Stomach smooth muscle (tissue), 2 donors: ENCODE measurements around the gene LGALS9.

Source experiments
- H3K27ac ChIP-seq: one replicate; pipeline ENCODE4 v1.7.0; 2013; ENCODE audit warnings: mild to moderate bottlenecking, low read length, inconsistent platforms
- H3K27me3 ChIP-seq, 2 donors: one replicate each; pipeline ENCODE4 v1.7.0; 2013; ENCODE audit warnings: low read length in 2 of 2; ENCODE audit not compliant: insufficient read depth in 2 of 2, control insufficient read depth in 1 of 2
- H3K36me3 ChIP-seq, 2 donors: one replicate each; pipeline ENCODE4 v1.7.0; 2013; ENCODE audit warnings: low read length in 2 of 2; ENCODE audit not compliant: control insufficient read depth in 2 of 2, insufficient read depth in 2 of 2
- H3K4me1 ChIP-seq: one replicate; pipeline ENCODE4 v1.7.0; 2013; ENCODE audit warnings: low read length; ENCODE audit not compliant: control insufficient read depth, insufficient read depth
- H3K4me3 ChIP-seq, 2 donors: one replicate each; pipeline ENCODE4 v1.7.0; 2013; ENCODE audit warnings: low read length in 2 of 2
- H3K9ac ChIP-seq, 2 donors: one replicate each; pipeline ENCODE4 v1.7.0; 2013; ENCODE audit warnings: low read length in 2 of 2, mild to moderate bottlenecking in 1 of 2
- H3K9me3 ChIP-seq, 2 donors: one replicate each; pipeline ENCODE4 v1.7.0; 2013; ENCODE audit warnings: low read length in 2 of 2; ENCODE audit not compliant: control insufficient read depth in 2 of 2
- donor health status: healthy.
- donor health status: Pancreatic carcinoma.

The LGALS9 gene

DNA sequence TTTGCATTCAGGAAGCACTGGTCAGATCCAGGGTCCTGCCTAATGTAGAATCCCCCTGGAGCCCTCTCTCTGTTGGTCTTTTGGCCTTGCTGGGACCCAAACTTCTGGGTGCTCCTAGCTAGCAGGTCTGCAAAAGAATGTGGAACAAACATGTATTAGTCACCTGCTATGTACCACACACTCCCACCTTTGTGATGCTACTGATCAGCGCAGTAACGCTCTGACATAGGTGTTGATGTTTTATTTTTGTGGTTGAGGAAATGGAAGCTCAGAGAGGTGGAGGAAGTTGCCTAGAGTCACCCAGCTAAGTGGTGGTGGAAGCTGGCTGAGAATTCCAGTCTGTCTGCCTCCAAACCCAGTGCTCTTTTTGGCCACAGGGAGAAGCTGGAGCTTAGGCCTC is 35.8 kb upstream of the LGALS9 start:
- no peak overlapping the region for H3K9ac ChIP-seq
- H3K9me3 ChIP-seq = no peaks in the 10 kb centered on the region
- H3K36me3 ChIP-seq = peaks cover 10 to 12% of the 10 kb centered on the region in 2 donors
- no peak overlapping the region for H3K4me3 ChIP-seq
- no peaks in the 10 kb centered on the region for H3K4me1 ChIP-seq
- no peaks in the 10 kb centered on the region for H3K27me3 ChIP-seq
- H3K27ac ChIP-seq = no peak overlapping the region

DNA sequence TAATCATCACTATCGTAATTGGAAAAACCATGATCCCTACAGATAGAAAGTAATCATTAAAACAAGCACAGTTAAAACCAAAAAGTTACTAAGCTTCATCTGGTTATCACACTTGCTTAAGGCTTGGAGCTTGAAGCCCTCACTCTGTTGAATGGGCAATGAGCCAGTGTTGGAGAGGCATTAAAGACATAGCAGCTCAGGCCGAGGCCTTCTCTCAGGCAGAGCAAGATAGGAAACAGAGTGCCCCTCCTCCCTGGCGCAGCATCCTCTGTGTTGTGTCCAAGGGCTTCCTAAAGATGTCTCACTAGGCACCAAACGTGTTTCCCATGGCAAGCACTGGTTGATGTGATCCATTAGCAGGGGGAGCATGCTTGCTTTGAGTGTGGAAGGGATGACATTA is 34.9 kb upstream of the LGALS9 start:
- Histone ChIP-seq H3K36me3 (peaks cover 10 to 16% of the 10 kb centered on the region in 2 donors), H3K27ac (no peak overlapping the region), H3K9ac (no peak overlapping the region)

DNA sequence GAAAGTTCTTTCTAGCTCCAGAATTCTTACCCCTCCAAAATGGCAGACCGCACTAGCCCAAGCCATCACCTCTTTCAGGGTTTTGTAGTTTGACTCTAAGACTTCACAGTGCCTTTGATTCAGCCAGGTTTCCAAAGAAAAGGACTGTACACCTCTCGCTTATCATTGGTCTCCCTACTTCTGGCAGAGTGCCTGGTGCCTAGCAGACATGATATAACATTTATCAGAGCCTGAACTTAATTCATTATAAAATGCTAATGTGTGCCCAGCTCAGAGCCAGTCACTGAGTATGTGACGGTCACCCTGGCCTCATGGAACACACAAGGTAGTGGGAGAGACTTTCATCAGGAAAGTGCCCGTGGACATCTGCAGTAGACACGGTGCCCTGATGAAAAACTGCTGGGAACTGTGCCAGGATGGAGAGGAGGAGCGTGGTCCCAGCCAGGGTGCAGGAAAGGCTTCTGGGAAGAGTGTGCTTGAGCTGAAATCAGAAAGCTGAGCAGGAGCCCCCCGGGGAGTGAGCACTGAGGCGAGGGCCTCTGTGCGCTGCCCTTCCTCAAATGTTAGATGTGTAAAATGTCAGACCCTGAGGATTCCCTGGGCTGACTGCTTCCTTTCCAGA is 34.3 kb upstream of the LGALS9 start:
- no peaks in the 10 kb centered on the region for H3K27me3 ChIP-seq
- no peak overlapping the region for H3K9ac ChIP-seq
- H3K36me3 ChIP-seq = peaks cover 10 to 16% of the 10 kb centered on the region in 2 donors
- H3K9me3 ChIP-seq = no peaks in the 10 kb centered on the region
- no peak overlapping the region for H3K4me3 ChIP-seq
- H3K4me1 ChIP-seq = peaks cover 5% of the 10 kb centered on the region
- H3K27ac ChIP-seq = no peak overlapping the region

More for the DNA sequence above, 34.9 kb upstream of the LGALS9 start:
- Histone ChIP-seq H3K27me3 (no peaks in the 10 kb centered on the region), H3K9me3 (no peaks in the 10 kb centered on the region), H3K4me3 (no peak overlapping the region), H3K4me1 (no peaks in the 10 kb centered on the region)

DNA sequence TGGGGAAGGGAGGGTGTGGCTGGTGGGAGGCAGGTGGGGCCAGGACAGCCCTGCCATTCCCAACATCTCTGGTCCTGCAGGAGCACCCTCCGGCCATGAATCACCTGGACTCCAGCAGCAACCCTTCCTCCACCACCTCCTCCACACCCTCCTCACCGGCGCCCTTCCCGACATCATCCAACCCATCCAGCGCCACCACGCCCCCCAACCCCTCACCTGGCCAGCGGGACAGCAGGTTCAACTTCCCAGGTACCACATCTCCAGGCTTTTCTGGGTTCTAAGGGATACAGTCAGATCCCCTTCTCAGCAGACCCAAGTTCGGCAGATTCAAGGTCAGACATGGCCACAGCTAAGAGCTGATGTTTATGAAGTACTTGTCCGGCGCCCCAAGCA is 33.8 kb upstream of the LGALS9 start:
- Histone ChIP-seq H3K27me3 (no peaks in the 10 kb centered on the region), H3K36me3 (peaks cover 10 to 16% of the 10 kb centered on the region in 2 donors), H3K4me3 (no peak overlapping the region), H3K27ac (no peak overlapping the region), H3K4me1 (peaks cover 5% of the 10 kb centered on the region), H3K9me3 (no peaks in the 10 kb centered on the region), H3K9ac (no peak overlapping the region)

DNA sequence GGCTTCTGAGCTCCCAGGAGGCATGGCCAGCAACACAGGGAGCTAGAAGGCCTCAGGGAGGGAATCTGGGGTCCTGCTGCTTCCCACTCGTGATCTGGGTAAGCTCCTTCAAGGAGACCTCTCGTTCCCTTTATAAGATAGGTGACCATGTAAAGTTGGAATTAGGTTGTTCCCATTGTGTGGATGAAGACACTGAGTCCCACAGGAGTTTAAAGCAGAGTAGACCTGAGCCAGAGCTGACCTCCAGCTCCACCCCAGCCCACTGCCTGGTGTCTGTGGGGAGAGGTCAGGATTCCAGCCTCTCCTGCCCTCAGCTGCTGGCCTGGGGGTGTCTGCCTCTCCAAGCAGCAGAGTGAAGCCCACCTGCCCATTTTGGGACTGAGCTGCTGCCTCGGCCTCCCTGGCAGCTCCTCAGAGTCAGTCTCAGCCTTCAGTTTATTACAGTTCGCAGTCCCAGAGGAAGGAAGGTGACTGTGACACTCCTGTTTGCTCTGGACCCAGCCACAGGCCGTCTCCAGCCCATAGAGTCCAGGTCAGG is 33.1 kb upstream of the LGALS9 start:
- no peak overlapping the region for H3K4me3 ChIP-seq
- no peak overlapping the region for H3K27ac ChIP-seq
- peaks cover 9 to 12% of the 10 kb centered on the region in 2 donors for H3K36me3 ChIP-seq
- no peaks in the 10 kb centered on the region for H3K9me3 ChIP-seq
- H3K27me3 ChIP-seq = no peaks in the 10 kb centered on the region
- peaks cover 5% of the 10 kb centered on the region for H3K4me1 ChIP-seq
- no peak overlapping the region for H3K9ac ChIP-seq

DNA sequence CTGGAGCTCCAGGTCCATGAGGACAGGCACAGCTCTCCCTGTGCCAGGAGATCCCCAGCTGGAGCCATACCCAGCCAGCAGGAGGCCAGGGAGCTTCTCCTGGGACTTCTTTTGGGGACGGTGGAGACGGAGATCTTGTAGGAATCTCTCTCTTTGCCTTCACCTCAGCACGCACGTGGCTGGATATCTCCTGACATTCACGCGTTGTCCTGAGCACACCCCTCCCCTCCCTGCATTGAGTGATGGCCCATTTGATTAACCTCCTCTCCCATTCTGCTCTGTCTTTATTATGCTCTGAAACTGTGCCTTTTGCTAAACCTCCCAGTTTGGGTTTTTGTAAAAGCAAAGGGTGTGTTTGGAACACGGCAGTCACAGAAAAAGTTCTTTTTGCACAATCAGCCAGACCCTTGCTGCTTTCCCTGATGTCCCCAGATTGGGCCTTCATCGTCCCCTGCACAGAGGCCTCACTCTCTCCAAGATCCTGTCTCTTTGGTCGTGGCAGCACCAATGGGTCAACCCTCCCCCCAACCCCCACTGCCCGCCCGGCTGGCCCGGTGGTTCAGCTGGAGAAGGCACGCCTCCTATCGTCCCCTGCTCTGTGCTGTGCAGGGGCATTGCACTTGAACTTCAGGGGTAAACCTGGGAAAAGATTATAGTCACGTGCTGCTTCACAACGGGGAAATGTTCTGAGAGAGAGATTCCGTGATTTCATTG is 32.5 kb upstream of the LGALS9 start:
- peaks cover 7 to 12% of the 10 kb centered on the region in 2 donors for H3K36me3 ChIP-seq
- no peak overlapping the region for H3K4me3 ChIP-seq
- no peak overlapping the region for H3K9ac ChIP-seq
- no peaks in the 10 kb centered on the region for H3K27me3 ChIP-seq
- H3K4me1 ChIP-seq = peaks cover 5% of the 10 kb centered on the region
- H3K27ac ChIP-seq = no peak overlapping the region
- H3K9me3 ChIP-seq = no peaks in the 10 kb centered on the region

DNA sequence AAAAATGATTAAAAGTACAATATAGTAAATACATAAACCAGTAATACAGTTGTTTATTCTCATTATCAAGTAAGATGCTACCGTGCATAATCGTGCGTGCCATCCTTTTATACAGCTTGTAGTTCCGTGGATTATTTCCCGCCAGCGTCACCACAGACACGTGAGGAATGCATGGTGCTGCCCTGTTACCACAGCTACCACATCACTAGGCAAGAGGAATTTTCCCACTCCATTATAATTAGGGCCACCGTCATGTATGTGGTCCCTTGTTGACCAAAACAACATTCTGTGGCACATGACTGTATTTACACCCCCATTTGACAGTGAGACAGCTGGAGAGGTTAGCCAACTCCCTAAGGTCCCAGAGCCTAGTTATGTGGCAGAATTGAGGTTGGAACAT is 30.5 kb upstream of the LGALS9 start:
- no peak overlapping the region for H3K27ac ChIP-seq

DNA sequence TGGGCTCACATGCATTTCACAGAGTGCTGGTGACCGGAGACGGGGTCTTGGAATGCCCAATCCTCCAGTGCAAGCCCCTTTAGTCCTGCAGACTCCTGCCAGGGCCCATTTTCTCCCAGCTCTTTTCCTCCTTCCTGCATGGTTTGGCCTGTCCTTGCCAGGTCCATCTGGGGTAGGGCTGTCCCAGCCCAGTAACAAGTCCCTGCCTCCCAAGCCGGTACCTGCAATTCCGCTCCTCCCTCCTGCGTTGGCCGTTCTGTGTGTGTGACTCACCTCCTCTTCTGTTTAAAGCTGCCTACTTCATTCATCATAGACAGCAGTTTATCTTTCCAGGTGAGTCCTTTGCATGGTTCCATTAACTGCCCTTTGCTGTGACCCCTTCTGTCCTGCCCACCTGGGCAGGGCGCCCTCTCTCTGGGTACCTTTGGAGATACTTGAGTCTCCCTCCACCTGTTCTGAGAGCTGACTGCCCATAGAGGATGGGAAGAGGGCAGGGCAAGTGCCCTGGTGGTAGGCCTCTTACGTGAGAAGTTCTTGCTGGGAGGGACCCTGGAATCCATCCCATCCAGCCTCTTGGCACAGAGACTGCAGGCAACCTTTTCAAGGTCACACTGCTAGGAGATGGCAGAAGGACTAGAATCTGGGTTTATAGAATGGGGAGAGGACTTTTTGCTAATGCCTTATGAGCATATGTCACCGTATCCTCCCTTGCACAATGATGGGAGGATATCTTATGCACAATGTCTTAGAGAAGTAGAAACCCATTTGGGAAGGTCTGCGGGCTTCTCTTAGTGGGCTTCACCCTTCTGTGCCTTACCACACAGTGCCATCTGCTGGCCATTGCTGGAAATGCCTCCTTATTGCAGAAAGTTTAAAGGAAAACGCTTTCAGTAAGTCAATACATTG is 29.7 kb upstream of the LGALS9 start:
- Histone ChIP-seq H3K9me3 (no peaks in the 10 kb centered on the region), H3K4me3 (peak overlapping the region in 1 of 2 donors; percentile 35), H3K27me3 (no peaks in the 10 kb centered on the region), H3K27ac (no peak overlapping the region), H3K36me3 (peaks cover 17 to 28% of the 10 kb centered on the region in 2 donors), H3K9ac (no peak overlapping the region), H3K4me1 (peaks cover 5% of the 10 kb centered on the region)

More for the DNA sequence above, 30.5 kb upstream of the LGALS9 start:
- Histone ChIP-seq H3K36me3 (peaks cover 14 to 24% of the 10 kb centered on the region in 2 donors), H3K27me3 (no peaks in the 10 kb centered on the region), H3K4me3 (no peak overlapping the region), H3K9ac (no peak overlapping the region), H3K4me1 (peaks cover 5% of the 10 kb centered on the region), H3K9me3 (no peaks in the 10 kb centered on the region)

DNA sequence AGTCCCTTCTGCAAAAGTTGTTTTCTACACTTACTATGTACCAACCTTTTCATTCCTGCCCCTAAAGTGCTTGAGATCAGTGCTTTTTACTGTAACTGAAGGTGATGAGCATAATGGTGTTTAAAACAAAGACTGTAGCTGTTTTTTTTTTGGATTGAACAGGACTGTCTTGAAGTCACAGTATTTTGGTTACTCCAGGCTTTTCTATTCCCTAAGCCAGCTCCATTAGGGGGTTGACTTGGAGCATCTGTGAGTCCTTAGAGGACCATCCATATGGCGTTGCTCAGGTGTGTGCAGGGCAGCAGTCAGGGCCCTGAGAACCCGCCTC is 29.0 kb upstream of the LGALS9 start:
- Histone ChIP-seq H3K4me1 (peaks cover 5% of the 10 kb centered on the region), H3K4me3 (no peak overlapping the region), H3K27ac (no peak overlapping the region), H3K27me3 (no peaks in the 10 kb centered on the region), H3K9me3 (no peaks in the 10 kb centered on the region), H3K9ac (no peak overlapping the region), H3K36me3 (peaks cover 17 to 30% of the 10 kb centered on the region in 2 donors)

DNA sequence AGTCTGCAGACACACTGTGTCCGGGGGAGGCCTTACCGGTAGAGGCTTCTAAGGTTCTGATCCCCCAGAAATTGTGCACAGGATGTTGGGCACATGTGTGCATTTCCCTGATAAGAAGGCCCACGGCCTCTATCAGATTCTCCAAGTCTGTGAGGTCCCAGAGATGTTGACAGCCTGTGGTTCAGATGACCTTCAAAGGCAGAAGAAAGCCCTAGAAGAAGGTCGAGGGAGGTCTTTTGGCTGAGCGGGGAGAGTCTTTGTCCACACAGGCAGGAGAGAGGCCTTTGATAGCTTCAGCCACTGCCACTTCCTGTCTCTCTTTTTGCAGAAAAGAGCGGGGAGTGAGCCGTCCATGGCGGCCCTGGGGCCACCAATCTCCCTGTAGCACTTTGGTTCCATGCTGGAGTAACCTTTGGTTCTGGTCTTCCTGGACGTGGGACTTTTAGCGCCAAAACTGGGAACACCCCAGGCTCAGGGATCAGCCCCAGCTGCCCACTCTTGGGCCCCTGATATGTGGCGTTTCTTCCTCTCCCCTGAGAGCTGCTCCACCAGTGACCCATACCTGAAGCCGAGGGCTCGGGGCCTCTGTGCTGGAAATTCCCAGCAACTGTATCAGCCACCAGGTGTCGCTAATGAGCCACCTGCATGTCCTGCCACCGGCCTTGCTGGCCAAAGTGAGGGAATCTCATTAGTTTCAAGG is 28.1 kb upstream of the LGALS9 start:
- Histone ChIP-seq H3K9ac (no peak overlapping the region), H3K27me3 (no peaks in the 10 kb centered on the region), H3K4me1 (peaks cover 5% of the 10 kb centered on the region), H3K27ac (no peak overlapping the region), H3K36me3 (peaks cover 15 to 31% of the 10 kb centered on the region in 2 donors), H3K4me3 (no peak overlapping the region), H3K9me3 (no peaks in the 10 kb centered on the region)
